ENCODE measurements around the gene CEP295NL. TPM values are rescaled to one million over a fixed set of nuclear protein-coding genes. Genes with fewer than 3 reads are reported as not detected.
"Not testable (repeated sequence)": the region's sequence is repeated elsewhere in the genome, so short reads cannot be mapped to it uniquely, and the experiment has no call there.

CEP295NL gene
- total RNA-seq, 1 experiment from 2014 or later = 2.0 TPM

GRCh38 chr17:78891406-78892061 lies 11.5 kb downstream of the CEP295NL start:
- no peaks in the 10 kb centered on the region for H3K9me3 Mint-ChIP-seq (ENCODE audit: unreplicated experiment)
- ChIA-PET POLR2A (no interaction called here), CTCF (no interaction called here)
- no TSS peak for BruUV-seq (replicated peaks)
- no peaks in the 10 kb centered on the region for H3K27me3 Mint-ChIP-seq (ENCODE audit: insufficient read depth, unreplicated experiment)
- peaks cover 7% of the 10 kb centered on the region for H3K4me1 Mint-ChIP-seq (ENCODE audit: low read depth, unreplicated experiment)
- no peak overlapping the region for H3K27ac Mint-ChIP-seq (ENCODE audit: unreplicated experiment)
- H3K36me3 Mint-ChIP-seq (ENCODE audit: insufficient read depth, unreplicated experiment) = peaks cover 43% of the 10 kb centered on the region
- no peak for TF ChIP-seq CTCF (IDR thresholded peaks at IDR 0.05; ENCODE audit: insufficient read depth in 1 of 2, low read depth in 1 of 2, low read length in 1 of 2, severe bottlenecking in 1 of 2, unreplicated experiment in 1 of 2)
- DNase-seq = no peak
- H3K27me3 ChIP-seq (replicated peaks; ENCODE audit: control insufficient read depth, insufficient read depth, low read length) = no peaks in the 10 kb centered on the region
- no peaks in the 10 kb centered on the region for H3K36me3 ChIP-seq (ENCODE audit: control insufficient read depth, insufficient read depth, low read length)
- intact Hi-C loops (cut with micrococcal nuclease; ENCODE audit: unreplicated experiment) = no loop called here
- no peak overlapping the region for H3K4me3 Mint-ChIP-seq (ENCODE audit: unreplicated experiment)
- H3K9me3 ChIP-seq = no peaks in the 10 kb centered on the region
- no peak overlapping the region for H3K4me3 ChIP-seq (ENCODE audit: low read depth, low read length)
- no peaks in the 10 kb centered on the region for H3K4me1 ChIP-seq

GRCh38 chr17:78890498-78890897 lies 12.5 kb downstream of the CEP295NL start:
- BruUV-seq (replicated peaks) = no TSS peak
- H3K4me1 Mint-ChIP-seq (ENCODE audit: low read depth, unreplicated experiment) = peaks cover 7% of the 10 kb centered on the region
- Histone ChIP-seq H3K9me3 (no peaks in the 10 kb centered on the region), H3K36me3 (ENCODE audit: control insufficient read depth, insufficient read depth, low read length) (no peaks in the 10 kb centered on the region), H3K4me1 (peaks cover 2% of the 10 kb centered on the region), H3K4me3 (ENCODE audit: low read depth, low read length) (no peak overlapping the region), H3K27me3 (replicated peaks; ENCODE audit: control insufficient read depth, insufficient read depth, low read length) (no peaks in the 10 kb centered on the region)
- H3K4me3 Mint-ChIP-seq (ENCODE audit: unreplicated experiment) = no peak overlapping the region
- no peak for TF ChIP-seq CTCF (IDR thresholded peaks at IDR 0.05; ENCODE audit: insufficient read depth in 1 of 2, low read depth in 1 of 2, low read length in 1 of 2, severe bottlenecking in 1 of 2, unreplicated experiment in 1 of 2)
- intact Hi-C loops (cut with micrococcal nuclease; ENCODE audit: unreplicated experiment) = no loop called here
- H3K27me3 Mint-ChIP-seq (ENCODE audit: insufficient read depth, unreplicated experiment) = no peaks in the 10 kb centered on the region
- no peak overlapping the region for H3K27ac Mint-ChIP-seq (ENCODE audit: unreplicated experiment)
- no peaks in the 10 kb centered on the region for H3K9me3 Mint-ChIP-seq (ENCODE audit: unreplicated experiment)
- H3K36me3 Mint-ChIP-seq (ENCODE audit: insufficient read depth, unreplicated experiment) = peaks cover 39% of the 10 kb centered on the region
- ChIA-PET CTCF (no interaction called here), POLR2A (no interaction called here)
- no peak for DNase-seq

GRCh38 chr17:78890096-78890495 lies 12.9 kb downstream of the CEP295NL start:
- H3K4me3 Mint-ChIP-seq (ENCODE audit: unreplicated experiment); H3K9me3 Mint-ChIP-seq (ENCODE audit: unreplicated experiment); BruUV-seq (replicated peaks); H3K4me1 ChIP-seq; H3K36me3 ChIP-seq (ENCODE audit: control insufficient read depth, insufficient read depth, low read length); H3K4me3 ChIP-seq (ENCODE audit: low read depth, low read length); H3K27me3 Mint-ChIP-seq (ENCODE audit: insufficient read depth, unreplicated experiment); intact Hi-C loops (cut with micrococcal nuclease; ENCODE audit: unreplicated experiment); H3K27me3 ChIP-seq (replicated peaks; ENCODE audit: control insufficient read depth, insufficient read depth, low read length); H3K9me3 ChIP-seq; POLR2A ChIA-PET; H3K27ac Mint-ChIP-seq (ENCODE audit: unreplicated experiment); DNase-seq; H3K4me1 Mint-ChIP-seq (ENCODE audit: low read depth, unreplicated experiment); CTCF ChIA-PET: not testable (repeated sequence)
- H3K36me3 Mint-ChIP-seq (ENCODE audit: insufficient read depth, unreplicated experiment) = peaks cover 39% of the 10 kb centered on the region

GRCh38 chr17:78889531-78889930 lies 13.5 kb downstream of the CEP295NL start:
- no peak for TF ChIP-seq CTCF (IDR thresholded peaks at IDR 0.05; ENCODE audit: insufficient read depth in 1 of 2, low read depth in 1 of 2, low read length in 1 of 2, severe bottlenecking in 1 of 2, unreplicated experiment in 1 of 2)
- H3K4me1 ChIP-seq = peaks cover 12% of the 10 kb centered on the region
- CTCF ChIA-PET = no interaction called here

More at GRCh38 chr17:78889531-78889930, 13.5 kb downstream of the CEP295NL start:
- BruUV-seq (replicated peaks) = no TSS peak
- H3K36me3 ChIP-seq (ENCODE audit: control insufficient read depth, insufficient read depth, low read length) = no peaks in the 10 kb centered on the region
- H3K27me3 Mint-ChIP-seq (ENCODE audit: insufficient read depth, unreplicated experiment) = no peaks in the 10 kb centered on the region
- no peak overlapping the region for H3K4me3 Mint-ChIP-seq (ENCODE audit: unreplicated experiment)
- no peaks in the 10 kb centered on the region for H3K27me3 ChIP-seq (replicated peaks; ENCODE audit: control insufficient read depth, insufficient read depth, low read length)
- no peak overlapping the region for H3K4me3 ChIP-seq (ENCODE audit: low read depth, low read length)
- POLR2A ChIA-PET = no interaction called here
- peaks cover 11% of the 10 kb centered on the region for H3K4me1 Mint-ChIP-seq (ENCODE audit: low read depth, unreplicated experiment)
- H3K36me3 Mint-ChIP-seq (ENCODE audit: insufficient read depth, unreplicated experiment) = peaks cover 43% of the 10 kb centered on the region
- H3K9me3 ChIP-seq = no peaks in the 10 kb centered on the region
- intact Hi-C loops (cut with micrococcal nuclease; ENCODE audit: unreplicated experiment) = no loop called here
- no peaks in the 10 kb centered on the region for H3K9me3 Mint-ChIP-seq (ENCODE audit: unreplicated experiment)
- no peak overlapping the region for H3K27ac Mint-ChIP-seq (ENCODE audit: unreplicated experiment)
- DNase-seq = no peak
